ENCODE data around the gene UNC13B. TPM values are rescaled to one million over a fixed set of nuclear protein-coding genes. Genes with fewer than 3 reads are reported as not detected.

Gene UNC13B
- total RNA-seq, 1 experiment from 2014 or later = 48.2 TPM

DNA sequence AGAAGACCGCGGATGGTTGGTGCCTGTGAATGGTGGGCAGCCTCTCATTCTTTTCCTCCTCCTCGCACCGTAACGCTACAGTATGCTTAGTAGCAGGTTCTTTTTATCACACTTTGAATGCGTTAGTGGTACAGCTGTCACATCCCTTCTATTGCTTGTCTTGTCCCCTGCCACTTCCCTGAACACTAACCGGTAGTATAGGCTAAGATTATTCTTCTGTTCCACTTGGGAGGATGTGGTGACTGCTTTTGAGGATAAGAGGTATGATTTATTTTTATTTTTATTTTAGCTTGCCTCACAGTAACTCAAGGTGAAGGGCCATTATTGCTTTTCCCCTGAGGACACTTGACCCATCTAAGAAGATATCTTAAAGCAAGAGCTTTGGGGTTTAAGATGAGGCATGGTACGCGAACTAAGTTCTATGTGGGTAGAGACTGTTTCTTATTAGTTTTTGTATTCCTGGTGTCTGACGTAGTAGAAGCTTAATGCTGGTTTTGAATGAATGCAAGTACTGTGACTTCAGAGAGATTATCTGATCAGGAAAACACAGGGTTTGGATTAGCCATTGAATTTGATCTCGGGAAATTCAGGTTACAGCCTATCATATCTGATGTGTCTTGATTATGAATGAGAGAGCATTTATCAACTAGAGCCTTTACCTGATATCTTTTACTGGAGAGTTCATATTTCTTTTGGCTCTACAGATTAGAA lies 951 bp downstream of the UNC13B start:
- peaks cover 4% of the 10 kb centered on the region; the same call in 1 of the 2 replicates for H3K4me1 ChIP-seq (ENCODE audit: insufficient read depth, low read length)
- H3K9ac ChIP-seq (ENCODE audit: extremely low read depth, insufficient read length, low read length) = peak overlapping the region; percentile 18
- no peak overlapping the region for H3T11ph ChIP-seq (ENCODE audit: low read length)
- TF ChIP-seq, protein P1, sequence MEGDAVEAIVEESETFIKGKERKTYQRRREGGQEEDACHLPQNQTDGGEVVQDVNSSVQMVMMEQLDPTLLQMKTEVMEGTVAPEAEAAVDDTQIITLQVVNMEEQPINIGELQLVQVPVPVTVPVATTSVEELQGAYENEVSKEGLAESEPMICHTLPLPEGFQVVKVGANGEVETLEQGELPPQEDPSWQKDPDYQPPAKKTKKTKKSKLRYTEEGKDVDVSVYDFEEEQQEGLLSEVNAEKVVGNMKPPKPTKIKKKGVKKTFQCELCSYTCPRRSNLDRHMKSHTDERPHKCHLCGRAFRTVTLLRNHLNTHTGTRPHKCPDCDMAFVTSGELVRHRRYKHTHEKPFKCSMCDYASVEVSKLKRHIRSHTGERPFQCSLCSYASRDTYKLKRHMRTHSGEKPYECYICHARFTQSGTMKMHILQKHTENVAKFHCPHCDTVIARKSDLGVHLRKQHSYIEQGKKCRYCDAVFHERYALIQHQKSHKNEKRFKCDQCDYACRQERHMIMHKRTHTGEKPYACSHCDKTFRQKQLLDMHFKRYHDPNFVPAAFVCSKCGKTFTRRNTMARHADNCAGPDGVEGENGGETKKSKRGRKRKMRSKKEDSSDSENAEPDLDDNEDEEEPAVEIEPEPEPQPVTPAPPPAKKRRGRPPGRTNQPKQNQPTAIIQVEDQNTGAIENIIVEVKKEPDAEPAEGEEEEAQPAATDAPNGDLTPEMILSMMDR (conservative IDR thresholded peaks at IDR 0.05) = no peak
- no peaks in the 10 kb centered on the region for H3K79me1 ChIP-seq (ENCODE audit: insufficient read depth, low read depth, low read length, poor library complexity, severe bottlenecking)
- H2BK12ac ChIP-seq (ENCODE audit: insufficient read length, low read depth, low read length) = no peak overlapping the region
- no peak for DNase-seq
- Mint-ChIP-seq H3K4me3 (peak overlapping the region; percentile 90 to 92), H3K9me3 (no peaks in the 10 kb centered on the region), H3K27ac (peak overlapping the region in 2 of 3 experiments; percentile 56 to 72; a peak in 4 of 7 replicates), H3K36me3 (ENCODE audit: insufficient read depth in 1 of 3, low read depth in 3 of 3) (peaks cover 0 to 2% (median 0%) of the 10 kb centered on the region in 3 experiments; a peak in 1 of 7 replicates), H3K4me1 (peaks cover 22 to 40% of the 10 kb centered on the region in 2 experiments), H3K27me3 (ENCODE audit: low read depth) (no peaks in the 10 kb centered on the region)
- no peak overlapping the region for H4K5ac ChIP-seq (ENCODE audit: insufficient read length, low read depth, low read length)
- H3K27ac ChIP-seq (ENCODE audit: insufficient read length, low read depth, low read length) = no peak overlapping the region
- no peak overlapping the region for H4K8ac ChIP-seq (replicated peaks; ENCODE audit: insufficient read length, low read depth, low read length)
- no peak overlapping the region for H3K18ac ChIP-seq (ENCODE audit: insufficient read length, low read depth, low read length)
- no peaks in the 10 kb centered on the region for H3K27me3 ChIP-seq (ENCODE audit: insufficient read depth, low read length)
- H2BK120ac ChIP-seq (ENCODE audit: low read depth, low read length, poor library complexity, severe bottlenecking) = no peak overlapping the region
- H2BK20ac ChIP-seq (ENCODE audit: low read depth, low read length, poor library complexity, severe bottlenecking) = no peak overlapping the region
- no peaks in the 10 kb centered on the region; the same call in 1 of the 2 replicates for H3K79me2 ChIP-seq (ENCODE audit: insufficient read depth, low read length)
- no peak overlapping the region for H2BK15ac ChIP-seq (ENCODE audit: low read depth, low read length)
- H3K4ac ChIP-seq (ENCODE audit: low read depth, low read length) = no peak overlapping the region
- H2AK5ac ChIP-seq (ENCODE audit: insufficient read length, low read length) = no peak overlapping the region
- H4K91ac ChIP-seq (ENCODE audit: insufficient read length, low read depth, low read length) = no peak overlapping the region
- no peak overlapping the region for H3K23ac ChIP-seq (ENCODE audit: insufficient read length, low read depth, low read length)
- no peak overlapping the region for H2AFZ ChIP-seq (ENCODE audit: low read length)
- peak overlapping the region; percentile 74 for H3K4me2 ChIP-seq (ENCODE audit: insufficient read depth, insufficient read length, low read length)
- no peaks in the 10 kb centered on the region for H3K9me3 ChIP-seq (ENCODE audit: control insufficient read depth, low read depth, low read length)
- no peak overlapping the region for H3K56ac ChIP-seq (ENCODE audit: insufficient read length, low read depth, low read length)
- H4K20me1 ChIP-seq (ENCODE audit: control insufficient read depth, insufficient read depth, insufficient read length) = no peaks in the 10 kb centered on the region
- H3K14ac ChIP-seq (ENCODE audit: insufficient read depth, low read length) = no peak overlapping the region
- WGBS (ENCODE audit: extremely low coverage, insufficient read length, low lambda C conversion rate) = no CpG with 5 or more reads among the region's 11 CpGs
- H3K23me2 ChIP-seq (ENCODE audit: insufficient read length, low read depth, low read length, poor library complexity, severe bottlenecking) = no peaks in the 10 kb centered on the region
- no peak overlapping the region for H2BK5ac ChIP-seq (ENCODE audit: insufficient read length, low read length)
